Calu3 (cell line): ENCODE measurements around the gene GC. TPM values are rescaled to one million over a fixed set of nuclear protein-coding genes. Genes with fewer than 3 reads are reported as not detected.
"Not testable (repeated sequence)": the region's sequence is repeated elsewhere in the genome, so short reads cannot be mapped to it uniquely, and the experiment has no call there.

Source experiments
- BruUV-seq: library from RNA; stranded (reverse); fragments of 400-500 nt; replicated peaks from 2 replicates; lab custom pipeline; 2021; lab: Mats Ljungman, UMichigan
- CTCF ChIA-PET: fragments of 300-600 bp; sonication (Branson Sonifier 250); formaldehyde crosslinking; loops from one replicate; lab custom pipeline; 2022; ENCODE audit warnings: antibody characterized with exemption; lab: Charles Lee
- DNase-seq: peaks from one replicate; pipeline ENCODE4 v3.0.0; 2022
- H3K27ac Mint-ChIP-seq: one replicate; pipeline ENCODE4 v1.8.0; 2022; ENCODE audit warnings: mixed read lengths; ENCODE audit not compliant: unreplicated experiment
- H3K27me3 Mint-ChIP-seq: one replicate; pipeline ENCODE4 v1.8.0; 2022; ENCODE audit warnings: mixed read lengths; ENCODE audit not compliant: unreplicated experiment
- H3K36me3 Mint-ChIP-seq: one replicate; pipeline ENCODE4 v1.8.0; 2022; ENCODE audit warnings: mild to moderate bottlenecking, moderate library complexity, mixed read lengths; ENCODE audit not compliant: insufficient read depth, unreplicated experiment
- H3K4me1 Mint-ChIP-seq: one replicate; pipeline ENCODE4 v1.8.0; 2022; ENCODE audit warnings: mild to moderate bottlenecking, low read depth, mixed read lengths; ENCODE audit not compliant: unreplicated experiment
- H3K4me3 Mint-ChIP-seq: one replicate; pipeline ENCODE4 v1.8.0; 2022; ENCODE audit warnings: mild to moderate bottlenecking, low read depth, moderate library complexity, mixed read lengths; ENCODE audit not compliant: unreplicated experiment
- H3K9me3 Mint-ChIP-seq: one replicate; pipeline ENCODE4 v1.8.0; 2022; ENCODE audit warnings: low read depth, mixed read lengths; ENCODE audit not compliant: unreplicated experiment
- CTCF ChIP-seq: fragments of 200-600 bp; IDR thresholded peaks from one replicate; pipeline ENCODE4 v1.8.0; 2022; ENCODE audit warnings: antibody characterized with exemption; ENCODE audit not compliant: unreplicated experiment
- intact Hi-C: fragments of 100-400 bp; cut with micrococcal nuclease; formaldehyde crosslinking; loops from one replicate; pipeline ENCODE4 v1.10.0; 2022; ENCODE audit not compliant: unreplicated experiment
- total RNA-seq: library from RNA; stranded (reverse); gene quantifications from 2 replicates; pipeline ENCODE4 v1.2.3, GENCODE V29; 2022

GC gene
- total RNA-seq, 1 experiment from 2014 or later: 0.90 TPM

- Mint-ChIP-seq H3K27me3 (no peaks in the 10 kb centered on the region), H3K4me1 (no peaks in the 10 kb centered on the region), H3K36me3 (no peaks in the 10 kb centered on the region), H3K9me3 (no peaks in the 10 kb centered on the region), H3K27ac (no peak overlapping the region), H3K4me3 (no peak overlapping the region)
- intact Hi-C loops: no loop called here
- BruUV-seq: no TSS peak
- no peak for DNase-seq
- CTCF ChIA-PET: no interaction called here
- TF ChIP-seq CTCF: no peak
Measured at GRCh38 chr4:71746379-71746778, 37.5 kb downstream of the GC start.

- BruUV-seq, intact Hi-C loops, H3K27ac Mint-ChIP-seq, H3K4me3 Mint-ChIP-seq, H3K4me1 Mint-ChIP-seq, DNase-seq, H3K27me3 Mint-ChIP-seq, H3K36me3 Mint-ChIP-seq, H3K9me3 Mint-ChIP-seq, CTCF ChIA-PET: not testable (repeated sequence)
Measured at GRCh38 chr4:71738782-71739181, 45.1 kb downstream of the GC start.

GRCh38 chr4:71732706-71733105, 51.2 kb downstream of the GC start:
- CTCF ChIA-PET: interaction anchor here (1.6 kb wide), 1 partner anchor 553 kb away, joined by 4 read pairs; no protein-coding TSS in a partner anchor
- DNase-seq: no peak
- intact Hi-C loops: loop anchor here (1.0 to 2.0 kb wide), 2 partner anchors 554 to 571 kb away; no protein-coding TSS in a partner anchor
- Mint-ChIP-seq H3K9me3 (no peaks in the 10 kb centered on the region), H3K27me3 (no peaks in the 10 kb centered on the region), H3K27ac (no peak overlapping the region), H3K4me1 (no peaks in the 10 kb centered on the region), H3K36me3 (no peaks in the 10 kb centered on the region), H3K4me3 (no peak overlapping the region)
- no TSS peak for BruUV-seq
- peak; percentile 24 for TF ChIP-seq CTCF

- no peak overlapping the region for H3K4me3 Mint-ChIP-seq
- TF ChIP-seq CTCF: no peak
- DNase-seq: no peak
- H3K9me3 Mint-ChIP-seq: no peaks in the 10 kb centered on the region
- H3K27me3 Mint-ChIP-seq: no peaks in the 10 kb centered on the region
- CTCF ChIA-PET: interaction anchor here (1.6 kb wide), 1 partner anchor 554 kb away, joined by 4 read pairs; no protein-coding TSS in a partner anchor
- intact Hi-C loops: loop anchor here (1.0 to 2.0 kb wide), 2 partner anchors 555 to 571 kb away; no protein-coding TSS in a partner anchor
- H3K36me3 Mint-ChIP-seq: no peaks in the 10 kb centered on the region
- no TSS peak for BruUV-seq
- no peak overlapping the region for H3K27ac Mint-ChIP-seq
- H3K4me1 Mint-ChIP-seq: no peaks in the 10 kb centered on the region
Measured at GRCh38 chr4:71732066-71732465, 51.8 kb downstream of the GC start.

GRCh38 chr4:71729856-71730255, 54.0 kb downstream of the GC start:
- CTCF ChIA-PET: no interaction called here
- no peaks in the 10 kb centered on the region for H3K4me1 Mint-ChIP-seq
- H3K36me3 Mint-ChIP-seq: no peaks in the 10 kb centered on the region
- no peak overlapping the region for H3K4me3 Mint-ChIP-seq
- no peaks in the 10 kb centered on the region for H3K9me3 Mint-ChIP-seq
- no peak overlapping the region for H3K27ac Mint-ChIP-seq
- no TSS peak for BruUV-seq
- no peaks in the 10 kb centered on the region for H3K27me3 Mint-ChIP-seq
- intact Hi-C loops: no loop called here
- no peak for TF ChIP-seq CTCF
- DNase-seq: no peak
